K562 (cell line): ENCODE measurements around the gene RNFT2. TPM values are rescaled to one million over a fixed set of nuclear protein-coding genes. Genes with fewer than 3 reads are reported as not detected.

Source experiments
- ATAC-seq: fragments of 200-7000 bp; cut with Tn5 transposase; 3 replicates; pipeline ENCODE4 v1.9.1; 2020; ENCODE audit warnings: moderate library complexity
- BruUV-seq: library from RNA; stranded (reverse); fragments of 400-500 nt; replicated peaks from 2 replicates; lab custom pipeline; 2021; lab: Mats Ljungman, UMichigan
- CTCF ChIA-PET: fragments of 300-600 bp; formaldehyde crosslinking; extraction: SDS; loops from one replicate; lab custom pipeline; 2021; ENCODE audit warnings: low intra/inter-chr PET ratio; lab: Yijun Ruan, JAX
- POLR2A ChIA-PET: fragments of 300-600, 350-650 bp; sonication (Branson Sonifier 250); formaldehyde crosslinking; extraction: SDS; loops from one replicate; lab custom pipeline; 2021; ENCODE audit warnings: antibody characterized with exemption, inconsistent platforms; lab: Yijun Ruan, JAX
- DNase-seq, 4 experiments: peaks; one replicate each; pipeline versions ENCODE4 v3.0.0 to v3.0.0-alpha.2; 2011 to 2018; ENCODE audit warnings: low spot score in 3 of 4, mixed read lengths in 3 of 4; ENCODE audit errors: extremely low read depth in 1 of 4
- FAIRE-seq: peaks from 2 replicates; lab custom pipeline; 2011; peaks lifted over from hg19 to GRCh38; lab: Jason Lieb, UNC
- H2AFZ ChIP-seq: 2 replicates; pipeline ENCODE4 v1.6.0; 2011; ENCODE audit warnings: low read depth, low read length, control low read depth, inconsistent platforms
- H3K27ac ChIP-seq: fragments of 200-600 bp; 3 replicates; pipeline ENCODE4 v1.8.0; 2011; ENCODE audit warnings: low read depth, mild to moderate bottlenecking, control low read depth, inconsistent platforms, low read length, moderate library complexity, mixed read lengths; ENCODE audit errors: extremely low read depth
- H3K27me3 ChIP-seq, 2 experiments: fragments of 300-600 bp in 1 of 2; 2 replicates in 1 of 2; 3 replicates in 1 of 2; pipeline versions ENCODE4 v1.6.0 to v1.8.0; 2011; ENCODE audit warnings: inconsistent platforms in 2 of 2, low read length in 2 of 2, mild to moderate bottlenecking in 1 of 2, mixed read lengths in 1 of 2, moderate library complexity in 1 of 2; ENCODE audit not compliant: control insufficient read depth in 2 of 2, insufficient read depth in 2 of 2
- H3K36me3 ChIP-seq: fragments of 300-600 bp; 3 replicates; pipeline ENCODE4 v1.8.0; 2011; ENCODE audit warnings: mild to moderate bottlenecking, low read length, inconsistent platforms; ENCODE audit not compliant: control insufficient read depth, insufficient read depth
- H3K4me1 ChIP-seq, 2 experiments: fragments of 200-600 bp in 1 of 2; replicated peaks in 1 of 2; 2 replicates in 1 of 2; 3 replicates in 1 of 2; pipeline versions ENCODE4 v1.5.1 to v1.8.0; 2011; ENCODE audit warnings: inconsistent platforms in 2 of 2, low read length in 2 of 2, mild to moderate bottlenecking in 1 of 2, mixed read lengths in 1 of 2, moderate library complexity in 1 of 2; ENCODE audit not compliant: control insufficient read depth in 2 of 2, insufficient read depth in 2 of 2
- H3K4me2 ChIP-seq: 2 replicates; pipeline ENCODE4 v1.6.1; 2011; ENCODE audit warnings: low read length, control low read depth, inconsistent platforms, mixed read lengths; ENCODE audit not compliant: insufficient read depth
- H3K4me3 ChIP-seq: fragments of 200-600 bp; sonication (generic), shearing (Covaris generic); 2 replicates; pipeline ENCODE4 v1.5.1; 2016; ENCODE audit warnings: control low read depth, inconsistent platforms
- H3K79me2 ChIP-seq: fragments of 200-600 bp; 3 replicates; pipeline ENCODE4 v1.8.0; 2011; ENCODE audit warnings: low read length, inconsistent platforms; ENCODE audit not compliant: control insufficient read depth, insufficient read depth
- H3K9ac ChIP-seq, 2 experiments: 2 replicates each; pipeline versions ENCODE4 v1.6.0 to v1.6.1; 2011; ENCODE audit warnings: low read depth in 2 of 2, low read length in 2 of 2, control low read depth in 1 of 2, inconsistent platforms in 1 of 2, mild to moderate bottlenecking in 1 of 2, mixed read lengths in 1 of 2; ENCODE audit not compliant: insufficient read depth in 1 of 2
- H3K9me1 ChIP-seq: one replicate; pipeline ENCODE4 v1.6.0; 2011; ENCODE audit warnings: inconsistent platforms, mild to moderate bottlenecking, low read length, moderate library complexity; ENCODE audit not compliant: control insufficient read depth, insufficient read depth
- H3K9me3 ChIP-seq: replicated peaks from 2 replicates; pipeline ENCODE4 v1.5.1; 2011; ENCODE audit warnings: low read depth, low read length, inconsistent platforms; ENCODE audit not compliant: control insufficient read depth, insufficient read depth
- H4K20me1 ChIP-seq: replicated peaks from 2 replicates; pipeline ENCODE4 v1.6.1; 2011; ENCODE audit warnings: low read length, inconsistent platforms, mixed read lengths; ENCODE audit not compliant: control insufficient read depth, insufficient read depth
- ARID1B ChIP-seq: fragments of 450-650 bp; IDR thresholded peaks from 2 replicates; pipeline ENCODE4 v1.6.1; 2016; ENCODE audit warnings: antibody characterized with exemption, mild to moderate bottlenecking, inconsistent platforms
- CBX1 ChIP-seq: sonication (generic); IDR thresholded peaks from 2 replicates; pipeline ENCODE4 v1.6.1; 2016; ENCODE audit warnings: antibody characterized with exemption, low read depth, mild to moderate bottlenecking
- ELK1 ChIP-seq: sonication (generic); formaldehyde crosslinking; IDR thresholded peaks from 2 replicates; pipeline ENCODE4 v1.8.1; 2022; ENCODE audit warnings: missing genetic modification reagents
- EWSR1 ChIP-seq: fragments of 450-650 bp; IDR thresholded peaks from 2 replicates; pipeline ENCODE4 v1.6.1; 2018; ENCODE audit warnings: borderline replicate concordance, mild to moderate bottlenecking, low read depth, moderate library complexity; ENCODE audit not compliant: partially characterized antibody
- GABPA ChIP-seq: fragments of 200-800 bp; sonication (Bioruptor generic); conservative IDR thresholded peaks from 2 replicates; pipeline ENCODE4 v1.6.1; 2016; ENCODE audit warnings: low read depth, missing genetic modification characterization, missing compliant biosample characterization
- NFRKB ChIP-seq: fragments of 450-650 bp; IDR thresholded peaks from 2 replicates; pipeline ENCODE4 v1.6.1; 2016; ENCODE audit warnings: low read depth
- PCBP2 ChIP-seq: fragments of 200-400 bp; formaldehyde crosslinking; IDR thresholded peaks from 2 replicates; pipeline ENCODE4 v1.6.1; 2018; ENCODE audit warnings: low read length, low read depth, mild to moderate bottlenecking, moderate library complexity; ENCODE audit not compliant: poor library complexity, severe bottlenecking
- RB1 ChIP-seq: fragments of 450-650 bp; IDR thresholded peaks from 2 replicates; pipeline ENCODE4 v1.6.1; 2017; ENCODE audit warnings: low read depth, mild to moderate bottlenecking
- SIRT6 ChIP-seq: IDR thresholded peaks from one replicate; pipeline ENCODE4 v1.6.1; 2012; ENCODE audit warnings: low read depth, mild to moderate bottlenecking, control low read depth, inconsistent platforms, low read length, moderate library complexity
- SNIP1 ChIP-seq: fragments of 450-650 bp; IDR thresholded peaks from 2 replicates; pipeline ENCODE4 v1.7.1; 2017; ENCODE audit warnings: low read depth, mild to moderate bottlenecking
- TAF15 ChIP-seq: fragments of 200-400 bp; formaldehyde crosslinking; IDR thresholded peaks from 2 replicates; pipeline ENCODE4 v1.6.1; 2017; ENCODE audit warnings: mild to moderate bottlenecking, low read depth, low read length, moderate library complexity
- TSC22D4 ChIP-seq: fragments of 450-650 bp; IDR thresholded peaks from 2 replicates; pipeline ENCODE4 v1.6.1; 2016; ENCODE audit warnings: missing genetic modification characterization, missing biosample characterization, control low read depth
- ZBTB1 ChIP-seq: sonication (generic); formaldehyde crosslinking; IDR thresholded peaks from 2 replicates; pipeline ENCODE4 v1.8.1; 2023; ENCODE audit warnings: missing genetic modification reagents, low read depth, mild to moderate bottlenecking, borderline replicate concordance
- ZFPM2 ChIP-seq: fragments of 250-450 bp; sonication (Bioruptor Pico); IDR thresholded peaks from 2 replicates; pipeline ENCODE4 v1.5.1; 2022; ENCODE audit warnings: mild to moderate bottlenecking
- ZNF232 ChIP-seq: sonication (generic); formaldehyde crosslinking; IDR thresholded peaks from 2 replicates; pipeline ENCODE4 v1.8.0; 2022; ENCODE audit warnings: mild to moderate bottlenecking, missing genetic modification reagents
- ZNF707 ChIP-seq: fragments of 250-450 bp; sonication (Bioruptor Pico); conservative IDR thresholded peaks from 2 replicates; pipeline ENCODE4 v1.8.0; 2022; ENCODE audit warnings: inconsistent platforms, mild to moderate bottlenecking, moderate library complexity
- WGBS: fragments of 100-300 bp; shearing (Covaris generic); methylation state at CpG from one replicate; pipeline ENCODE4 v1.1.6; 2016; ENCODE audit warnings: low coverage, mixed read lengths; ENCODE audit not compliant: insufficient coverage; ENCODE audit errors: missing lambda C conversion rate; 5-methylcytosine and 5-hydroxymethylcytosine counted together
- in situ Hi-C: fragments of 300-500 bp; cut with MboI; formaldehyde crosslinking; loops from 4 replicates; pipeline ENCODE4 v1.15.0; 2018; ENCODE audit warnings: inconsistent platforms, mixed read lengths
- intact Hi-C: fragments of 100-400 bp; cut with micrococcal nuclease; formaldehyde crosslinking; loops from 2 replicates; pipeline ENCODE4 v1.14.2; 2022
- polyA plus RNA-seq, 8 experiments: library from polyadenylated mRNA; depleted of rRNA in 4 of 8; stranded (reverse) in 5 of 8; unstranded in 3 of 8; fragments of >200 nt; fragmentation: Nextera tagmentation in 2 of 8; fragmentation: Illumina TruSeq in 1 of 8; extraction: Ambion mirVana in 2 of 8; extraction: Trizol in 1 of 8; gene quantifications; 2 replicates each; pipeline versions ENCODE4 v1.2.1 to v1.2.3, GENCODE V29; 2011 to 2014; ENCODE audit warnings: inconsistent platforms in 1 of 8, missing spikeins in 1 of 8
- total RNA-seq, 7 experiments: library from RNA; depleted of rRNA in 6 of 7; stranded (reverse); fragments of >200 nt in 6 of 7; fragmentation: Illumina TruSeq in 2 of 7; extraction: Trizol in 2 of 7; gene quantifications; 2 replicates each; pipeline versions ENCODE4 v1.2.1 to v1.2.3, GENCODE V29; 2011 to 2021; ENCODE audit warnings: low replicate concordance in 1 of 7
- TF ChIP-seq, protein P1 (sequence below): IDR thresholded peaks from 2 replicates; pipeline ENCODE4 v1.6.1; 2011; ENCODE audit not compliant: insufficient read length; ENCODE audit errors: extremely low read depth
- TF ChIP-seq, protein P2 (sequence below): fragments of 250-450 bp; sonication (Bioruptor Pico); IDR thresholded peaks from 2 replicates; pipeline ENCODE4 v1.9.0; 2021; ENCODE audit warnings: mild to moderate bottlenecking, inconsistent platforms

The RNFT2 gene
- total and polyA plus RNA-seq, 9 of the 15 experiments (the other 6 are each of a cell fraction or from before 2014, with no cell fraction given): 3.6 to 26.3 (median 9.5) TPM

GRCh38 chr12:116712458-116713303, 25.4 kb upstream of the RNFT2 start:
- intact Hi-C loops: no loop called here
- in situ Hi-C loops: loop anchor here (25.0 kb wide), 1 partner anchor 250 kb away; no protein-coding TSS in a partner anchor
- ATAC-seq (no peak), DNase-seq (no peak)
- no peaks in the 10 kb centered on the region; a peak in 1 of 5 replicates for H3K4me1 ChIP-seq
- no peaks in the 10 kb centered on the region for H3K9me1 ChIP-seq
- H3K9ac ChIP-seq: no peak overlapping the region
- POLR2A ChIA-PET: interaction anchor here (0.7 kb wide), 1 partner anchor 43 kb away, joined by 3 read pairs; no protein-coding TSS in a partner anchor
- no peak overlapping the region for H3K4me2 ChIP-seq
- H3K79me2 ChIP-seq: no peaks in the 10 kb centered on the region
- H3K36me3 ChIP-seq: peaks cover 22% of the 10 kb centered on the region; the same call in 1 of the 3 replicates
- peaks cover 20 to 22% of the 10 kb centered on the region in 2 experiments; a peak in 4 of 5 replicates for H3K27me3 ChIP-seq
- H3K4me3 ChIP-seq: no peak overlapping the region
- no peak overlapping the region for H3K27ac ChIP-seq
- CTCF ChIA-PET: no interaction called here
- H2AFZ ChIP-seq: no peak overlapping the region
- no TSS peak for BruUV-seq
- no peak for TF ChIP-seq ELK1
- no peak for TF ChIP-seq EWSR1
- TF ChIP-seq, protein P1, sequence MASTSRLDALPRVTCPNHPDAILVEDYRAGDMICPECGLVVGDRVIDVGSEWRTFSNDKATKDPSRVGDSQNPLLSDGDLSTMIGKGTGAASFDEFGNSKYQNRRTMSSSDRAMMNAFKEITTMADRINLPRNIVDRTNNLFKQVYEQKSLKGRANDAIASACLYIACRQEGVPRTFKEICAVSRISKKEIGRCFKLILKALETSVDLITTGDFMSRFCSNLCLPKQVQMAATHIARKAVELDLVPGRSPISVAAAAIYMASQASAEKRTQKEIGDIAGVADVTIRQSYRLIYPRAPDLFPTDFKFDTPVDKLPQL: no peak
- no peak for TF ChIP-seq ZNF707 (CRISPR knock-in tag)
- TF ChIP-seq TSC22D4 (tag): no peak
- TF ChIP-seq ZBTB1 (CRISPR knock-in tag): no peak
- no peak for TF ChIP-seq NFRKB
- TF ChIP-seq PCBP2: no peak
- TF ChIP-seq, protein P2, sequence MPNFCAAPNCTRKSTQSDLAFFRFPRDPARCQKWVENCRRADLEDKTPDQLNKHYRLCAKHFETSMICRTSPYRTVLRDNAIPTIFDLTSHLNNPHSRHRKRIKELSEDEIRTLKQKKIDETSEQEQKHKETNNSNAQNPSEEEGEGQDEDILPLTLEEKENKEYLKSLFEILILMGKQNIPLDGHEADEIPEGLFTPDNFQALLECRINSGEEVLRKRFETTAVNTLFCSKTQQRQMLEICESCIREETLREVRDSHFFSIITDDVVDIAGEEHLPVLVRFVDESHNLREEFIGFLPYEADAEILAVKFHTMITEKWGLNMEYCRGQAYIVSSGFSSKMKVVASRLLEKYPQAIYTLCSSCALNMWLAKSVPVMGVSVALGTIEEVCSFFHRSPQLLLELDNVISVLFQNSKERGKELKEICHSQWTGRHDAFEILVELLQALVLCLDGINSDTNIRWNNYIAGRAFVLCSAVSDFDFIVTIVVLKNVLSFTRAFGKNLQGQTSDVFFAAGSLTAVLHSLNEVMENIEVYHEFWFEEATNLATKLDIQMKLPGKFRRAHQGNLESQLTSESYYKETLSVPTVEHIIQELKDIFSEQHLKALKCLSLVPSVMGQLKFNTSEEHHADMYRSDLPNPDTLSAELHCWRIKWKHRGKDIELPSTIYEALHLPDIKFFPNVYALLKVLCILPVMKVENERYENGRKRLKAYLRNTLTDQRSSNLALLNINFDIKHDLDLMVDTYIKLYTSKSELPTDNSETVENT: no peak
- no peak for TF ChIP-seq ZNF232 (CRISPR knock-in tag)
- TF ChIP-seq SNIP1: no peak
- no peak for TF ChIP-seq ZFPM2
- TF ChIP-seq ARID1B: no peak
- TF ChIP-seq GABPA: no peak
- no peak for TF ChIP-seq TAF15
- no peak for TF ChIP-seq CBX1
- no peak for TF ChIP-seq SIRT6
- no peak for TF ChIP-seq RB1
- TF ChIP-seq, all 486 proteins: peak for 0
- WGBS: 62% methylated on average over 17 of the region's 17 CpGs
- FAIRE-seq: no peak
- no peaks in the 10 kb centered on the region for H3K9me3 ChIP-seq
- 0 out of 2 replicates have a peak, but pooled peaks cover 4% of the 10 kb centered on the region for H4K20me1 ChIP-seq
